Measurements from ENCODE around the gene SHFL.

GRCh38 chr19:10110076-10110971 is 24.2 kb downstream of the SHFL start:
- TF ChIP-seq CTCF (IDR thresholded peaks at IDR 0.05) (no peak), POLR2A (IDR thresholded peaks at IDR 0.05) (no peak)
